ENCODE data around the gene CEND1.

Gene CEND1

DNA sequence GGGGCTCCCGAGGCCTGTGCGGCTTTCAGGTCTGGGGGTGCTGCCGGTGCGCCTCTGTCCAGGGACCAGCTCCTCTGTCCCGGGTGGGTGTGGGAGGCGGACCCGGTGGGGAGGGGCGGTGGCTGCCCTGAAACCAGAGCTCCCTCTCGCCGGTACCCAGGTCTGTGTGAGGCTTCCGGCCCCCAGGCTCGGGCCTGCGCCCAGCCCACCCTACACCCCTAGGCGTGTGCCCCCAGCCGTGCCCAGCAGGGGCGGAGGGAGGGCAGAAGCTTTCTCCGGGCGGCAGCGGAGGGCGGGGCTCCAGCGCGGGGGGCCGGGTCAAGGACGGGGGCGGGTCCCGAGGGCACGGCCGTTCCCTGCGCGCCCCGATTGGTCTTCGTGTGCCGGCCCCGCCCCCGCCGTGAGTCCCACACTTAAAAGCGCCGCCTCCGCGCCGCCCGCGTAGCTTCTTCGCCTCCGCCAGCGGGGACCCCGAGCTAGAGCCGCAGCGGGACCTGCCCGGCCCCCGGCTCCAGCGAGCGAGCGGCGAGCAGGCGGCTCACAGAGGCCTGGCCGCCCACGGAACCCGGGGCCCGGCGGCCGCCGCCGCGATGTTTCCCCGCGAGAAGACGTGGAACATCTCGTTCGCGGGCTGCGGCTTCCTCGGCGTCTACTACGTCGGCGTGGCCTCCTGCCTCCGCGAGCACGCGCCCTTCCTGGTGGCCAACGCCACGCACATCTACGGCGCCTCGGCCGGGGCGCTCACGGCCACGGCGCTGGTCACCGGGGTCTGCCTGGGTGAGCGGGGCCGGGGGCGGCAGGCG, 29.4 kb upstream of the CEND1 start:
- peak overlapping the region; percentile 83 for H3K4me3 ChIP-seq (ENCODE audit: low read depth, low read length)
- H3K9ac ChIP-seq (ENCODE audit: low read depth, low read length), result peak overlapping the region; percentile 69; the same call in 1 of the 2 replicates
- 0 out of 2 replicates have a peak, but pooled peaks cover 7% of the 10 kb centered on the region for H3K36me3 ChIP-seq (ENCODE audit: control insufficient read depth, insufficient read depth, low read length)
- peaks cover 9% of the 10 kb centered on the region for H3K4me1 ChIP-seq (ENCODE audit: control insufficient read depth, insufficient read depth, low read length)
- H3K27me3 ChIP-seq (ENCODE audit: control insufficient read depth, insufficient read depth, low read length), result no peaks in the 10 kb centered on the region
- H3K9me3 ChIP-seq (ENCODE audit: control insufficient read depth, insufficient read depth, low read length), result no peaks in the 10 kb centered on the region
- H3K27ac ChIP-seq (ENCODE audit: low read depth, low read length), result peak overlapping the region; percentile 73

- H3K27ac ChIP-seq (ENCODE audit: low read depth, low read length), result peak within 1 kb of the TSS; percentile 73
- peaks cover 8% of the 10 kb centered on the region for H3K36me3 ChIP-seq (ENCODE audit: control insufficient read depth, insufficient read depth, low read length)
- no peaks in the 10 kb centered on the region for H3K9me3 ChIP-seq (ENCODE audit: control insufficient read depth, insufficient read depth, low read length)
- H3K27me3 ChIP-seq (ENCODE audit: control insufficient read depth, insufficient read depth, low read length), result no peaks in the 10 kb centered on the region
- H3K4me3 ChIP-seq (ENCODE audit: low read depth, low read length), result peak within 1 kb of the TSS; percentile 83
- H3K4me1 ChIP-seq (ENCODE audit: control insufficient read depth, insufficient read depth, low read length), result peaks cover 9% of the 10 kb centered on the region
- H3K9ac ChIP-seq (ENCODE audit: low read depth, low read length), result peak within 1 kb of the TSS; percentile 69; the same call in 1 of the 2 replicates
These were observed 28.7 kb upstream of the CEND1 start, which contains the start of gene PNPLA2 for GRCh38 chr11:818396-819128. Gene PNPLA2, plus strand, starts transcription at chr11:818914. Its CDS starts 805 bp downstream, at chr11:819719.

- H3K36me3 ChIP-seq (ENCODE audit: control insufficient read depth, insufficient read depth, low read length), result peaks cover 28% of the 10 kb centered on the region
- H3K9me3 ChIP-seq (ENCODE audit: control insufficient read depth, insufficient read depth, low read length), result no peaks in the 10 kb centered on the region
- no peak overlapping the region for H3K9ac ChIP-seq (ENCODE audit: low read depth, low read length)
- H3K27me3 ChIP-seq (ENCODE audit: control insufficient read depth, insufficient read depth, low read length), result no peaks in the 10 kb centered on the region
- H3K4me3 ChIP-seq (ENCODE audit: low read depth, low read length), result no peak overlapping the region
- no peak overlapping the region for H3K27ac ChIP-seq (ENCODE audit: low read depth, low read length)
- H3K4me1 ChIP-seq (ENCODE audit: control insufficient read depth, insufficient read depth, low read length), result peaks cover 17% of the 10 kb centered on the region
These were observed 26.5 kb upstream of the CEND1 start for GRCh38 chr11:816433-816779.

- no peak overlapping the region for H3K4me3 ChIP-seq (ENCODE audit: low read depth, low read length)
- peaks cover 22% of the 10 kb centered on the region for H3K4me1 ChIP-seq (ENCODE audit: control insufficient read depth, insufficient read depth, low read length)
- H3K9ac ChIP-seq (ENCODE audit: low read depth, low read length), result no peak overlapping the region
- no peaks in the 10 kb centered on the region for H3K27me3 ChIP-seq (ENCODE audit: control insufficient read depth, insufficient read depth, low read length)
- no peak overlapping the region for H3K27ac ChIP-seq (ENCODE audit: low read depth, low read length)
- peaks cover 33% of the 10 kb centered on the region for H3K36me3 ChIP-seq (ENCODE audit: control insufficient read depth, insufficient read depth, low read length)
- H3K9me3 ChIP-seq (ENCODE audit: control insufficient read depth, insufficient read depth, low read length), result no peaks in the 10 kb centered on the region
These were observed 26.0 kb upstream of the CEND1 start for GRCh38 chr11:815675-816432.

- peak overlapping the region; percentile 63 for H3K27ac ChIP-seq (ENCODE audit: low read depth, low read length)
- no peak overlapping the region for H3K9ac ChIP-seq (ENCODE audit: low read depth, low read length)
- no peaks in the 10 kb centered on the region for H3K9me3 ChIP-seq (ENCODE audit: control insufficient read depth, insufficient read depth, low read length)
- no peak overlapping the region for H3K4me3 ChIP-seq (ENCODE audit: low read depth, low read length)
- H3K27me3 ChIP-seq (ENCODE audit: control insufficient read depth, insufficient read depth, low read length), result no peaks in the 10 kb centered on the region
- H3K4me1 ChIP-seq (ENCODE audit: control insufficient read depth, insufficient read depth, low read length), result peaks cover 17% of the 10 kb centered on the region; the same call in 1 of the 2 replicates
- peaks cover 34% of the 10 kb centered on the region for H3K36me3 ChIP-seq (ENCODE audit: control insufficient read depth, insufficient read depth, low read length)
These were observed 23.7 kb upstream of the CEND1 start for GRCh38 chr11:813456-814096.

- Histone ChIP-seq H3K27ac (ENCODE audit: low read depth, low read length) (peak overlapping the region; percentile 63), H3K9ac (ENCODE audit: low read depth, low read length) (no peak overlapping the region), H3K27me3 (ENCODE audit: control insufficient read depth, insufficient read depth, low read length) (no peaks in the 10 kb centered on the region), H3K4me3 (ENCODE audit: low read depth, low read length) (no peak overlapping the region), H3K4me1 (ENCODE audit: control insufficient read depth, insufficient read depth, low read length) (peaks cover 13% of the 10 kb centered on the region; the same call in 1 of the 2 replicates), H3K9me3 (ENCODE audit: control insufficient read depth, insufficient read depth, low read length) (no peaks in the 10 kb centered on the region), H3K36me3 (ENCODE audit: control insufficient read depth, insufficient read depth, low read length) (peaks cover 34% of the 10 kb centered on the region)
These were observed 23.2 kb upstream of the CEND1 start for GRCh38 chr11:813072-813455.

- Histone ChIP-seq H3K9me3 (ENCODE audit: control insufficient read depth, insufficient read depth, low read length) (no peaks in the 10 kb centered on the region), H3K9ac (ENCODE audit: low read depth, low read length) (no peak overlapping the region), H3K27ac (ENCODE audit: low read depth, low read length) (peak overlapping the region; percentile 63), H3K4me1 (ENCODE audit: control insufficient read depth, insufficient read depth, low read length) (peaks cover 13% of the 10 kb centered on the region; the same call in 1 of the 2 replicates), H3K36me3 (ENCODE audit: control insufficient read depth, insufficient read depth, low read length) (peaks cover 34% of the 10 kb centered on the region), H3K4me3 (ENCODE audit: low read depth, low read length) (no peak overlapping the region), H3K27me3 (ENCODE audit: control insufficient read depth, insufficient read depth, low read length) (no peaks in the 10 kb centered on the region)
These were observed 22.5 kb upstream of the CEND1 start for GRCh38 chr11:812390-812789.

- peaks cover 34% of the 10 kb centered on the region for H3K36me3 ChIP-seq (ENCODE audit: control insufficient read depth, insufficient read depth, low read length)
- peaks cover 13% of the 10 kb centered on the region; the same call in 1 of the 2 replicates for H3K4me1 ChIP-seq (ENCODE audit: control insufficient read depth, insufficient read depth, low read length)
- no peaks in the 10 kb centered on the region for H3K9me3 ChIP-seq (ENCODE audit: control insufficient read depth, insufficient read depth, low read length)
- H3K27ac ChIP-seq (ENCODE audit: low read depth, low read length), result peak overlapping the region; percentile 63
- H3K9ac ChIP-seq (ENCODE audit: low read depth, low read length), result peak overlapping the region; percentile 100
- H3K27me3 ChIP-seq (ENCODE audit: control insufficient read depth, insufficient read depth, low read length), result no peaks in the 10 kb centered on the region
- H3K4me3 ChIP-seq (ENCODE audit: low read depth, low read length), result peak overlapping the region; percentile 98
These were observed 21.8 kb upstream of the CEND1 start for GRCh38 chr11:811446-812245.

DNA sequence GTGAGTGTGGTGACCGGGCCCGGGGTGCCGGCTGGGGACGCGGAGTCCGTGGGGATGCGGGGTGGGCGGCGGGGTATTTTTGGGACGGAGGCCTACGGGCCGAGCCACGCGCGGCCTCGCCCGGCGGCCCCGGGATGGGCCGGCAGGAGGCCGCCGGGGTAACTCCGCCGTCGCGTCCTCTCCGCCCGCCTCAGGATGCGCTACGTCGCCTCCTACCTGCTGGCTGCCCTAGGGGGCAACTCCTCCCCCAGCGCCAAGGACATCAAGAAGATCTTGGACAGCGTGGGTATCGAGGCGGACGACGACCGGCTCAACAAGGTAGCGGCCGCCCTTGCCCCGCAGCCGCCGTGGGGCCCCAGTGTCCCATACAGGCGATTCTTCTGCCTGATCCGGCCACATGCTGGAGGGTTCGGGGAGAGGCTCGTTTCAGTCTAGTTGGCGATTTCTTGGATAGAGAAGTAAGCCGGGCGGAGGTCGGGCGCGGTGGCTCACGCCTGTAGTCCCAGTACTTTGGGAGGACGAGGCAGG, 20.2 kb upstream of the CEND1 start:
- Histone ChIP-seq H3K9me3 (ENCODE audit: control insufficient read depth, insufficient read depth, low read length) (no peaks in the 10 kb centered on the region), H3K27me3 (ENCODE audit: control insufficient read depth, insufficient read depth, low read length) (no peaks in the 10 kb centered on the region), H3K36me3 (ENCODE audit: control insufficient read depth, insufficient read depth, low read length) (peaks cover 34% of the 10 kb centered on the region), H3K27ac (ENCODE audit: low read depth, low read length) (peak overlapping the region; percentile 100), H3K4me3 (ENCODE audit: low read depth, low read length) (peak overlapping the region; percentile 98), H3K9ac (ENCODE audit: low read depth, low read length) (peak overlapping the region; percentile 100), H3K4me1 (ENCODE audit: control insufficient read depth, insufficient read depth, low read length) (peaks cover 19% of the 10 kb centered on the region; the same call in 1 of the 2 replicates)

Measured in HUES48 (cell line).